OCI-LY3 (cell line): ENCODE results near the gene GSK3B.
A peak's percentile ranks its signal among the peaks of the same experiment; 100 is the strongest.

Source experiments
- H2AFZ ChIP-seq: fragments of 200-600, 300-600 bp; shearing (Covaris generic); 2 replicates; pipeline ENCODE4 v1.6.0; 2014; ENCODE audit warnings: antibody characterized with exemption, low read depth, low read length
- H3K27ac ChIP-seq: fragments of 200-600, 300-600 bp; sonication (generic); 2 replicates; pipeline ENCODE4 v1.5.1; 2014; ENCODE audit warnings: mild to moderate bottlenecking, low read length, moderate library complexity, mixed read lengths
- H3K27me3 ChIP-seq: fragments of 200-600, 300-600 bp; sonication (generic); 2 replicates; pipeline ENCODE4 v1.6.1; 2014; ENCODE audit warnings: low read depth, low read length, mixed read lengths
- H3K36me3 ChIP-seq: fragments of 200-600, 300-600 bp; sonication (generic); replicated peaks from 2 replicates; pipeline ENCODE3; 2014; ENCODE audit warnings: low read depth, low read length, mixed read lengths
- H3K4me1 ChIP-seq: fragments of 300-600, 200-600 bp; sonication (generic); 2 replicates; pipeline ENCODE4 v1.6.1; 2014; ENCODE audit warnings: low read length, mixed read lengths
- H3K4me2 ChIP-seq: fragments of 200-600, 300-600 bp; sonication (generic); 2 replicates; pipeline ENCODE4 v1.6.1; 2014; ENCODE audit warnings: low read length, mixed read lengths
- H3K4me3 ChIP-seq: fragments of 300-600, 200-600 bp; sonication (generic); 2 replicates; pipeline ENCODE4 v1.5.1; 2014; ENCODE audit warnings: antibody characterized with exemption, mild to moderate bottlenecking, low read length, moderate library complexity
- H3K79me2 ChIP-seq: fragments of 300-600, 200-600 bp; shearing (Covaris generic); 2 replicates; pipeline ENCODE4 v1.6.1; 2014; ENCODE audit warnings: mild to moderate bottlenecking, low read length, mixed read lengths
- H3K9ac ChIP-seq: fragments of 300-600, 200-600 bp; shearing (Covaris generic); 2 replicates; pipeline ENCODE4 v1.6.0; 2014; ENCODE audit warnings: mild to moderate bottlenecking, low read length, moderate library complexity
- H3K9me3 ChIP-seq: fragments of 200-600, 300-600 bp; shearing (Covaris generic); 2 replicates; pipeline ENCODE4 v1.6.1; 2014; ENCODE audit warnings: low read length, mixed read lengths; ENCODE audit not compliant: insufficient read depth
- H4K20me1 ChIP-seq: fragments of 200-600, 300-600 bp; sonication (generic); 2 replicates; pipeline ENCODE4 v1.6.1; 2016; ENCODE audit warnings: low read length, mixed read lengths; ENCODE audit not compliant: insufficient read depth
- CTCF ChIP-seq: fragments of 200-600, 300-600 bp; sonication (generic); IDR thresholded peaks from 2 replicates; pipeline ENCODE4 v1.5.1; 2014; ENCODE audit warnings: antibody characterized with exemption, low read length, low read depth
- EZH2phosphoT487 ChIP-seq: fragments of 200-600 bp; shearing (Covaris generic); IDR thresholded peaks from 2 replicates; pipeline ENCODE4 v1.6.1; 2018; ENCODE audit warnings: antibody characterized with exemption, mixed run types, low read depth

Gene GSK3B

GRCh38 chr3:120040813-120041377 lies 53.4 kb downstream of the GSK3B start:
- Histone ChIP-seq H3K79me2 (peaks cover 91% of the 10 kb centered on the region), H3K27me3 (no peaks in the 10 kb centered on the region), H3K9me3 (peaks cover 40% of the 10 kb centered on the region), H2AFZ (no peak overlapping the region), H3K4me3 (no peak overlapping the region), H3K27ac (no peak overlapping the region), H3K4me2 (no peak overlapping the region), H4K20me1 (peaks cover 9% of the 10 kb centered on the region), H3K4me1 (no peaks in the 10 kb centered on the region), H3K36me3 (peaks cover 72% of the 10 kb centered on the region), H3K9ac (no peak overlapping the region)
- no peak for TF ChIP-seq CTCF

- H3K9me3 ChIP-seq = peaks cover 34% of the 10 kb centered on the region
- no peak overlapping the region for H3K27ac ChIP-seq
- H4K20me1 ChIP-seq = peaks cover 9% of the 10 kb centered on the region
- no peak overlapping the region for H3K4me3 ChIP-seq
- H3K36me3 ChIP-seq = peaks cover 69% of the 10 kb centered on the region
- H3K27me3 ChIP-seq = no peaks in the 10 kb centered on the region
- H3K79me2 ChIP-seq = peaks cover 86% of the 10 kb centered on the region
- no peak overlapping the region for H3K4me2 ChIP-seq
- TF ChIP-seq EZH2phosphoT487 (no peak), CTCF (peak; percentile 19; the same call in 1 of the 2 replicates)
- no peak overlapping the region for H3K9ac ChIP-seq
- no peaks in the 10 kb centered on the region for H3K4me1 ChIP-seq
- H2AFZ ChIP-seq = no peak overlapping the region
These were observed 54.3 kb downstream of the GSK3B start for GRCh38 chr3:120039642-120040610.

GRCh38 chr3:120033596-120033995 lies 60.7 kb downstream of the GSK3B start:
- Histone ChIP-seq H3K9me3 (0 out of 2 replicates have a peak, but pooled peaks cover 5% of the 10 kb centered on the region), H3K4me1 (peaks cover 6% of the 10 kb centered on the region; the same call in 1 of the 2 replicates), H3K9ac (no peak overlapping the region), H4K20me1 (peaks cover 30% of the 10 kb centered on the region), H3K36me3 (peaks cover 21% of the 10 kb centered on the region), H3K27me3 (no peaks in the 10 kb centered on the region), H3K4me3 (0 out of 2 replicates have a peak overlapping the region, but pooled peaks have one; percentile 9), H3K27ac (no peak overlapping the region), H3K4me2 (no peak overlapping the region; the same call in 1 of the 2 replicates), H3K79me2 (peaks cover 79% of the 10 kb centered on the region), H2AFZ (no peak overlapping the region)
- TF ChIP-seq CTCF = no peak
- TF ChIP-seq EZH2phosphoT487 = no peak

- Histone ChIP-seq H3K79me2 (peaks cover 80% of the 10 kb centered on the region), H3K4me2 (no peak overlapping the region), H4K20me1 (peaks cover 42% of the 10 kb centered on the region)
These were observed 62.7 kb downstream of the GSK3B start for GRCh38 chr3:120031561-120031960.

More at GRCh38 chr3:120031561-120031960, 62.7 kb downstream of the GSK3B start:
- TF ChIP-seq CTCF = no peak
- no peak for TF ChIP-seq EZH2phosphoT487
- Histone ChIP-seq H3K27ac (no peak overlapping the region), H3K4me3 (no peak overlapping the region), H3K36me3 (peaks cover 10% of the 10 kb centered on the region), H2AFZ (no peak overlapping the region), H3K27me3 (no peaks in the 10 kb centered on the region), H3K9me3 (no peaks in the 10 kb centered on the region), H3K4me1 (peaks cover 6% of the 10 kb centered on the region; the same call in 1 of the 2 replicates), H3K9ac (no peak overlapping the region)
